ENCODE measurements around the gene DLGAP1. TPM values are rescaled to one million over a fixed set of nuclear protein-coding genes. Genes with fewer than 3 reads are reported as not detected.

Gene DLGAP1
- total and polyA plus RNA-seq, 2 of the 8 experiments (the other 6 are each of a cell fraction or from before 2014, with no cell fraction given) = 11.8 to 16.9 TPM

DNA sequence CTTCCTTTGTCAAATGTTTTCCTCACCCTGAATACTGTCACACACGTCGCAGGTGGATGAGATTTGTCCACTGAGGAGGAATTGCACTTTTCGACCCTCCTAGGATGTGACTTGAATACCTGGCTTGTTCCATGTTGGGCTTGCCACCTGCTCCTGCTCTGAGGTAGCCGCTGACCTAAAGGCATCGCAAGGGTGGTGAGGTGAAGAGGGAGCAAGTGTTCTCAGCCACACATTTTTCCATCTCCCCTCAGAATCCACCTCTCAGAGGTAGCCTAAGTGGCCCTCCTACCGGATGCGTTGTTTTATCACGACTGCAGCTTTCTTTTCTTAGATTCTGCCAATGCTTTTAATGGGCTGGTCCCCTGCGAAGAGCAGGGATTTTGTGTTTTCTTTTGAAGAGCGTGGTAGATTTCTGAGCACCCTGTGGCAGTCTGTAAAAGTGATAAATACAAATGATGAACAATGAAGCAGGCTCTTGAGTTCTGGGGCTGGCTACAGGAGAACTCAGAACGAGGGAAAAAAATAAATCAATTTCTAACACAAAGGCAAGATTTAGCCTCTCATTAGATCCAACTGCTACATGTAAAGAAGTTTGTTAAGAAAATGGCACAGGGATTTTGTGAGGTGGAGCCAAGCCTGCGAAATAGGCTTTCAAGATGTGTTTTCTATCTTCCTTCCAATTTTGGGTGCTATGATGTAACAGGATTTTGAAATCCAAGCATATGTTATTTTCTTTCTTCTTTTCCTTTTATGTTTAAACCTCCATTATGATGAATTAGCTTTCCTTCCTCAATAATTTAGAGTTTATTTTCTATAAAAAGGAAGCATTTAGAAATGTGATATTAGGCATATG is 618.4 kb downstream of the DLGAP1 start:
- no peak overlapping the region for H3K4me3 ChIP-seq (ENCODE audit: extremely low read depth in 1 of 4, insufficient read depth in 2 of 4, low read depth in 3 of 4, low read length in 4 of 4)
- H3K27me3 ChIP-seq (replicated peaks in 1 of 4; ENCODE audit: control insufficient read depth in 3 of 4, extremely low read depth in 1 of 4, insufficient read depth in 3 of 4, low read length in 3 of 4) = no peaks in the 10 kb centered on the region
- ChIA-PET CTCF (ENCODE audit: partially characterized antibody) (no interaction called here), POLR2A (ENCODE audit: partially characterized antibody) (no interaction called here)
- no peak overlapping the region for H2AK5ac ChIP-seq (ENCODE audit: low read depth, low read length)
- no peak overlapping the region for H2AFZ ChIP-seq (ENCODE audit: low read length)
- peak; percentile 66 for FAIRE-seq
- no peaks in the 10 kb centered on the region for H3K23me2 ChIP-seq (ENCODE audit: low read depth, low read length)
- DNase-seq (ENCODE audit: low read depth in 1 of 2, low spot score in 2 of 2) = no peak
- H4K5ac ChIP-seq (ENCODE audit: insufficient read length, low read depth, low read length) = no peak overlapping the region
- H2BK20ac ChIP-seq (ENCODE audit: low read length) = no peak overlapping the region
- no peak overlapping the region for H2BK120ac ChIP-seq (replicated peaks; ENCODE audit: low read depth, low read length)
- no peaks in the 10 kb centered on the region for H3K79me1 ChIP-seq (ENCODE audit: low read depth, low read length)
- no peaks in the 10 kb centered on the region for H4K20me1 ChIP-seq (replicated peaks in 1 of 2; ENCODE audit: control insufficient read depth in 1 of 2, insufficient read depth in 2 of 2, low read length in 2 of 2)
- no peak overlapping the region for H3K14ac ChIP-seq (ENCODE audit: insufficient read length)
- no peaks in the 10 kb centered on the region for H3K79me2 ChIP-seq (ENCODE audit: control insufficient read depth in 1 of 2, insufficient read depth in 2 of 2, low read length in 2 of 2)
- no peak overlapping the region for H2BK5ac ChIP-seq (ENCODE audit: low read depth, low read length)
- H3K4ac ChIP-seq (replicated peaks; ENCODE audit: insufficient read length, low read depth, low read length) = no peak overlapping the region
- no peak overlapping the region for H3K23ac ChIP-seq (ENCODE audit: insufficient read length)
- H3K36me3 ChIP-seq (ENCODE audit: control insufficient read depth in 2 of 4, insufficient read depth in 4 of 4, low read length in 3 of 4) = no peaks in the 10 kb centered on the region
- 79% methylated on average over 12 of the region's 12 CpGs; no CpG with 5 or more reads in 1 of the 2 experiments for WGBS, 2 experiments (ENCODE audit: extremely low coverage in 1 of 2, insufficient coverage in 1 of 2, insufficient read length in 1 of 2, insufficient replicate concordance in 2 of 2, low coverage in 1 of 2, low lambda C conversion rate in 2 of 2, missing lambda C conversion rate in 1 of 2)
- no peak overlapping the region for H2BK15ac ChIP-seq (ENCODE audit: low read length)
- TF ChIP-seq BACH1 (IDR thresholded peaks at IDR 0.05; ENCODE audit: low read length) (no peak), HDAC6 (IDR thresholded peaks at IDR 0.05; ENCODE audit: low read depth, low read length) (no peak), SAP30 (IDR thresholded peaks at IDR 0.05; ENCODE audit: insufficient read depth, insufficient replicate concordance, low read length) (no peak)
- TF ChIP-seq, protein P1, sequence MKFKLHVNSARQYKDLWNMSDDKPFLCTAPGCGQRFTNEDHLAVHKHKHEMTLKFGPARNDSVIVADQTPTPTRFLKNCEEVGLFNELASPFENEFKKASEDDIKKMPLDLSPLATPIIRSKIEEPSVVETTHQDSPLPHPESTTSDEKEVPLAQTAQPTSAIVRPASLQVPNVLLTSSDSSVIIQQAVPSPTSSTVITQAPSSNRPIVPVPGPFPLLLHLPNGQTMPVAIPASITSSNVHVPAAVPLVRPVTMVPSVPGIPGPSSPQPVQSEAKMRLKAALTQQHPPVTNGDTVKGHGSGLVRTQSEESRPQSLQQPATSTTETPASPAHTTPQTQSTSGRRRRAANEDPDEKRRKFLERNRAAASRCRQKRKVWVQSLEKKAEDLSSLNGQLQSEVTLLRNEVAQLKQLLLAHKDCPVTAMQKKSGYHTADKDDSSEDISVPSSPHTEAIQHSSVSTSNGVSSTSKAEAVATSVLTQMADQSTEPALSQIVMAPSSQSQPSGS (IDR thresholded peaks at IDR 0.05; ENCODE audit: low read length) = no peak
- H4K91ac ChIP-seq (replicated peaks; ENCODE audit: insufficient read length, low read length) = no peak overlapping the region
- H3K18ac ChIP-seq (ENCODE audit: extremely low read depth, low read length) = no peak overlapping the region
- peaks cover 0 to 4% (median 3%) of the 10 kb centered on the region in 4 experiments; a peak in 4 of 7 replicates for H3K4me1 ChIP-seq (replicated peaks in 1 of 4; ENCODE audit: control insufficient read depth in 3 of 4, insufficient read depth in 4 of 4, low read length in 3 of 4)
- H2BK12ac ChIP-seq (ENCODE audit: low read depth, low read length) = no peak overlapping the region
- no peak overlapping the region for H3K9ac ChIP-seq (replicated peaks in 1 of 4; ENCODE audit: extremely low read depth in 1 of 4, low read depth in 3 of 4, low read length in 3 of 4)
- no peak overlapping the region for H3K56ac ChIP-seq (replicated peaks; ENCODE audit: insufficient read length, low read depth, low read length)
- no peak overlapping the region for H4K8ac ChIP-seq (ENCODE audit: extremely low read depth, insufficient read depth, low read length)
- H3K4me2 ChIP-seq (ENCODE audit: insufficient read depth in 1 of 2, low read depth in 2 of 2, low read length in 2 of 2) = no peak overlapping the region
- no peaks in the 10 kb centered on the region for H3K9me3 ChIP-seq (ENCODE audit: insufficient read depth in 2 of 2, low read depth in 1 of 2, low read length in 1 of 2)
- H3K27ac ChIP-seq (ENCODE audit: low read depth, low read length) = no peak overlapping the region
